ENCODE results near the gene PSD2. TPM values are rescaled to one million over a fixed set of nuclear protein-coding genes. Genes with fewer than 3 reads are reported as not detected.

The PSD2 gene
- total RNA-seq, 5 donors from 2014 or later (not counting 1 experiment from before 2014, with no cell fraction given), result 0.07 to 0.15 (median 0.09) TPM; not detected in 2

- Mint-ChIP-seq H3K4me3 (no peak overlapping the region), H3K36me3 (no peaks in the 10 kb centered on the region), H3K27ac (no peak overlapping the region), H3K27me3 (peaks cover 12% of the 10 kb centered on the region in 2 donors), H3K4me1 (peaks cover 13 to 15% (median 14%) of the 10 kb centered on the region in 3 donors), H3K9me3 (no peaks in the 10 kb centered on the region)
- H3K27me3 ChIP-seq (replicated peaks in 1 of 2; ENCODE audit: control insufficient read depth in 2 of 2, extremely low read depth in 1 of 2, insufficient read depth in 2 of 2, low read length in 1 of 2), result peaks cover 3 to 30% of the 10 kb centered on the region in 2 experiments
- 92% methylated on average over 3 of the region's 7 CpGs for WGBS (ENCODE audit: insufficient coverage)
- ChIA-PET POLR2A (no interaction called here), CTCF (interaction anchor here (0.6 to 2.3 kb wide), 4 partner anchors 134 to 348 kb away, joined by 3 to 10 read pairs (median 5); no protein-coding TSS in a partner anchor)
- ATAC-seq (replicated peaks in 1 of 4) (no peak), DNase-seq (no peak)
- H3K4me3 ChIP-seq (ENCODE audit: control insufficient read depth in 1 of 2, extremely low read depth in 1 of 2, low read length in 1 of 2), result no peak overlapping the region
- no peaks in the 10 kb centered on the region for H3K36me3 ChIP-seq (ENCODE audit: control insufficient read depth in 2 of 2, extremely low read depth in 1 of 2, insufficient read depth in 1 of 2, low read length in 1 of 2)
- peaks cover 0 to 20% of the 10 kb centered on the region in 2 experiments for H3K4me1 ChIP-seq (ENCODE audit: control insufficient read depth in 1 of 2, extremely low read depth in 1 of 2, insufficient read depth in 2 of 2, low read length in 2 of 2)
- no peak overlapping the region for H3K27ac ChIP-seq (ENCODE audit: low read length)
- H3K9me3 ChIP-seq, result no peaks in the 10 kb centered on the region
Observed at GRCh38 chr5:139768807-139769465, 26.7 kb upstream of the PSD2 start.

GRCh38 chr5:139769477-139769876 lies 26.1 kb upstream of the PSD2 start:
- POLR2A ChIA-PET, result no interaction called here
- Histone ChIP-seq H3K27ac (ENCODE audit: low read length) (no peak overlapping the region), H3K4me1 (ENCODE audit: control insufficient read depth in 1 of 2, extremely low read depth in 1 of 2, insufficient read depth in 2 of 2, low read length in 2 of 2) (peaks cover 0 to 16% of the 10 kb centered on the region in 2 experiments), H3K9me3 (no peaks in the 10 kb centered on the region), H3K27me3 (replicated peaks in 1 of 2; ENCODE audit: control insufficient read depth in 2 of 2, extremely low read depth in 1 of 2, insufficient read depth in 2 of 2, low read length in 1 of 2) (peaks cover 3 to 28% of the 10 kb centered on the region in 2 experiments), H3K36me3 (ENCODE audit: control insufficient read depth in 2 of 2, extremely low read depth in 1 of 2, insufficient read depth in 1 of 2, low read length in 1 of 2) (no peaks in the 10 kb centered on the region), H3K4me3 (ENCODE audit: control insufficient read depth in 1 of 2, extremely low read depth in 1 of 2, low read length in 1 of 2) (no peak overlapping the region)
- peaks cover 11 to 13% of the 10 kb centered on the region in 2 donors for H3K27me3 Mint-ChIP-seq
- DNase-seq, result no peak
- H3K4me3 Mint-ChIP-seq, result no peak overlapping the region
- H3K36me3 Mint-ChIP-seq, result no peaks in the 10 kb centered on the region
- WGBS (ENCODE audit: insufficient coverage), result 78% methylated on average over 3 of the region's 3 CpGs
- no peak for ATAC-seq (replicated peaks in 1 of 4)
- peaks cover 10 to 14% (median 12%) of the 10 kb centered on the region in 3 donors for H3K4me1 Mint-ChIP-seq
- no peak overlapping the region for H3K27ac Mint-ChIP-seq
- CTCF ChIA-PET, result interaction anchor here in 1 of 2 donors (2.3 kb wide), 1 partner anchor 135 kb away, joined by 10 read pairs; no protein-coding TSS in a partner anchor
- H3K9me3 Mint-ChIP-seq, result no peaks in the 10 kb centered on the region

DNA sequence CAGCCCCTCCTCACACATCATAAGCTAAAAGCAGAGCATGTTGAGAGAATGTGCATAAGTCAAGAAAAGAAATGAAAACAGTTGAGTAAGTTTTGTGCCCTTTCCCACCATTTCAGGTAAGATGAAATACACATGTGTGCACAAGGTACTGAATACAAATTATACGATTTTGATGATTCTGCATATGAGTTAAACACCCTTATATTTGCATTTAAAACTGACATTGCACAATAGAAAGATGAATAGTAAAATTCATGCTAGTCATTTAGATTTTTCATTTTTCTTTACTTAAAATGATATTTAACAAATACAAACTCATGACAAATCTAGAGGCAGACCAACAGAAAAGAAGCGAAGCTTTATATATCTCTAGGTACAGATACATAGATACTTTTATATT lies 24.9 kb upstream of the PSD2 start:
- peaks cover 0 to 12% of the 10 kb centered on the region in 2 experiments for H3K4me1 ChIP-seq (ENCODE audit: control insufficient read depth in 1 of 2, extremely low read depth in 1 of 2, insufficient read depth in 2 of 2, low read length in 2 of 2)
- DNase-seq (no peak), ATAC-seq (replicated peaks in 1 of 4) (no peak)
- H3K4me3 Mint-ChIP-seq, result no peak overlapping the region
- H3K4me1 Mint-ChIP-seq, result peaks cover 6 to 12% (median 11%) of the 10 kb centered on the region in 3 donors
- WGBS (ENCODE audit: insufficient coverage), result no CpG with 5 or more reads among the region's 2 CpGs
- H3K9me3 ChIP-seq, result no peaks in the 10 kb centered on the region
- no peak overlapping the region for H3K4me3 ChIP-seq (ENCODE audit: control insufficient read depth in 1 of 2, extremely low read depth in 1 of 2, low read length in 1 of 2)
- peaks cover 0 to 29% of the 10 kb centered on the region in 2 experiments for H3K27me3 ChIP-seq (replicated peaks in 1 of 2; ENCODE audit: control insufficient read depth in 2 of 2, extremely low read depth in 1 of 2, insufficient read depth in 2 of 2, low read length in 1 of 2)
- H3K27me3 Mint-ChIP-seq, result peaks cover 4 to 5% of the 10 kb centered on the region in 2 donors
- H3K36me3 ChIP-seq (ENCODE audit: control insufficient read depth in 2 of 2, extremely low read depth in 1 of 2, insufficient read depth in 1 of 2, low read length in 1 of 2), result no peaks in the 10 kb centered on the region
- H3K27ac Mint-ChIP-seq, result no peak overlapping the region
- no peaks in the 10 kb centered on the region for H3K9me3 Mint-ChIP-seq
- ChIA-PET CTCF (interaction anchor here (0.5 to 2.3 kb wide), 4 partner anchors 37 to 183 kb away, joined by 3 to 10 read pairs (median 4); no protein-coding TSS in a partner anchor), POLR2A (interaction anchor here in 1 of 2 donors (0.6 kb wide), 1 partner anchor 88 kb away, joined by 4 read pairs; no protein-coding TSS in a partner anchor)
- H3K27ac ChIP-seq (ENCODE audit: low read length), result no peak overlapping the region
- H3K36me3 Mint-ChIP-seq, result no peaks in the 10 kb centered on the region

DNA sequence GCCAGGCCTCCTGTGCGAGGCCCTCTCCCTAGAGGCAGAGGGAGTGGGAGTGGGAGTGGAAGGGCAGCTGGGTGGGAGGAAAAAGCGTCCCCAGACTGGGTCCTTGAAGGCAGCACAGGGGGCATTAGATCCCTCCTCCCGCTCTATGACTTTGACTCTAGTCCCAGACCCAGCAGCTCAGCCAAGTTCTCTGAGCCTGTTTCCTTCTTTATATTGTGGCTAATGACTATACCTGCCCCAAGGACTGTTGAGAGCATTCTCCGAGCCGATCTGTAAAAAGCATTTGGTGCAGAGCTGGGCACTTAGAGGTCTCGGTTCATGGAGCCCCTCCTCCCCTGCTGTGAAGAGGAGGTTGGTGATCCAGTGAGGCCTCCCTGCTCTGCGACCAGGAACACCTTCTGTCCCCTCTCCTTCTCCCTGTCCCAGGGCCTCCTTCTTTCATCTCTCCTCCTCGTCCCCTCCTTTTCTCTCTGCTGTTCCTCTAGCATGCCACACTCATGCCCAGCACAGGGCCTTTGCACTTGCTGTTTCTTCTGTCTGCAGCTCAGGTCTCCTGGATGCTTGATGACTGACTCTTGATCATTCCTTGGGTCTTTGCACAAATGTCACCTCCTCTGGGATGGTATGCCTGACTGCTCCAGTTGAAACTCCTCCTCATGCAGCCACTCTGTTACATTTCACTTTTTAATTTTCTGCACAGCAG lies 23.4 kb upstream of the PSD2 start:
- no peaks in the 10 kb centered on the region for H3K36me3 Mint-ChIP-seq
- Histone ChIP-seq H3K9me3 (no peaks in the 10 kb centered on the region), H3K4me3 (ENCODE audit: control insufficient read depth in 1 of 2, extremely low read depth in 1 of 2, low read length in 1 of 2) (no peak overlapping the region), H3K27me3 (replicated peaks in 1 of 2; ENCODE audit: control insufficient read depth in 2 of 2, extremely low read depth in 1 of 2, insufficient read depth in 2 of 2, low read length in 1 of 2) (peaks cover 0 to 37% of the 10 kb centered on the region in 2 experiments), H3K4me1 (ENCODE audit: control insufficient read depth in 1 of 2, extremely low read depth in 1 of 2, insufficient read depth in 2 of 2, low read length in 2 of 2) (peaks cover 0 to 8% of the 10 kb centered on the region in 2 experiments), H3K36me3 (ENCODE audit: control insufficient read depth in 2 of 2, extremely low read depth in 1 of 2, insufficient read depth in 1 of 2, low read length in 1 of 2) (no peaks in the 10 kb centered on the region), H3K27ac (ENCODE audit: low read length) (no peak overlapping the region)
- 88% methylated on average over 4 of the region's 8 CpGs for WGBS (ENCODE audit: insufficient coverage)
- ATAC-seq (replicated peaks in 1 of 4) (no peak), DNase-seq (no peak)
- no peak overlapping the region for H3K27ac Mint-ChIP-seq
- H3K4me3 Mint-ChIP-seq, result no peak overlapping the region
- peaks cover 3 to 9% (median 7%) of the 10 kb centered on the region in 3 donors for H3K4me1 Mint-ChIP-seq
- no peaks in the 10 kb centered on the region for H3K9me3 Mint-ChIP-seq
- peaks cover 9 to 12% of the 10 kb centered on the region in 2 donors for H3K27me3 Mint-ChIP-seq
- POLR2A ChIA-PET, result no interaction called here
- CTCF ChIA-PET, result no interaction called here

- POLR2A ChIA-PET, result no interaction called here
Observed at GRCh38 chr5:139772927-139773690, 22.5 kb upstream of the PSD2 start.

More at GRCh38 chr5:139772927-139773690, 22.5 kb upstream of the PSD2 start:
- WGBS (ENCODE audit: insufficient coverage), result 61% methylated on average over 4 of the region's 5 CpGs
- Mint-ChIP-seq H3K36me3 (no peaks in the 10 kb centered on the region), H3K27me3 (peaks cover 11 to 12% of the 10 kb centered on the region in 2 donors), H3K27ac (no peak overlapping the region), H3K9me3 (no peaks in the 10 kb centered on the region), H3K4me1 (peaks cover 3 to 9% (median 7%) of the 10 kb centered on the region in 3 donors), H3K4me3 (no peak overlapping the region)
- Histone ChIP-seq H3K4me1 (ENCODE audit: control insufficient read depth in 1 of 2, extremely low read depth in 1 of 2, insufficient read depth in 2 of 2, low read length in 2 of 2) (peaks cover 0 to 8% of the 10 kb centered on the region in 2 experiments), H3K27ac (ENCODE audit: low read length) (no peak overlapping the region), H3K27me3 (replicated peaks in 1 of 2; ENCODE audit: control insufficient read depth in 2 of 2, extremely low read depth in 1 of 2, insufficient read depth in 2 of 2, low read length in 1 of 2) (peaks cover 0 to 33% of the 10 kb centered on the region in 2 experiments), H3K4me3 (ENCODE audit: control insufficient read depth in 1 of 2, extremely low read depth in 1 of 2, low read length in 1 of 2) (no peak overlapping the region), H3K9me3 (no peaks in the 10 kb centered on the region), H3K36me3 (ENCODE audit: control insufficient read depth in 2 of 2, extremely low read depth in 1 of 2, insufficient read depth in 1 of 2, low read length in 1 of 2) (no peaks in the 10 kb centered on the region)
- no peak for DNase-seq
- no peak for ATAC-seq (replicated peaks in 1 of 4)
- CTCF ChIA-PET, result no interaction called here
